Body of pancreas (tissue), 4 donors: ENCODE measurements around the gene CLEC4M.

Source experiments
- CTCF ChIP-seq, 7 experiments: fragments of 450-650 bp in 4 of 7; fragments of 200-600 bp in 3 of 7; sonication (generic) in 3 of 7; IDR thresholded peaks; one replicate each; pipeline ENCODE4 v1.5.1; 2016 to 2019; ENCODE audit warnings: antibody characterized with exemption in 7 of 7
- POLR2A ChIP-seq, 3 donors: fragments of 450-650 bp; IDR thresholded peaks; one replicate each; pipeline ENCODE4 v1.6.1; 2016; ENCODE audit warnings: antibody characterized with exemption in 3 of 3, mild to moderate bottlenecking in 2 of 3

GRCh38 chr19:7778081-7778480, 15.0 kb downstream of the CLEC4M start:
- no peak for TF ChIP-seq CTCF (IDR thresholded peaks at IDR 0.05)
- no peak for TF ChIP-seq POLR2A (IDR thresholded peaks at IDR 0.05)
